Measurements from ENCODE around the gene TTC3. TPM values are rescaled to one million over a fixed set of nuclear protein-coding genes. Genes with fewer than 3 reads are reported as not detected.

Gene TTC3
- total RNA-seq, 1 experiment from 2014 or later: 71.5 TPM

DNA sequence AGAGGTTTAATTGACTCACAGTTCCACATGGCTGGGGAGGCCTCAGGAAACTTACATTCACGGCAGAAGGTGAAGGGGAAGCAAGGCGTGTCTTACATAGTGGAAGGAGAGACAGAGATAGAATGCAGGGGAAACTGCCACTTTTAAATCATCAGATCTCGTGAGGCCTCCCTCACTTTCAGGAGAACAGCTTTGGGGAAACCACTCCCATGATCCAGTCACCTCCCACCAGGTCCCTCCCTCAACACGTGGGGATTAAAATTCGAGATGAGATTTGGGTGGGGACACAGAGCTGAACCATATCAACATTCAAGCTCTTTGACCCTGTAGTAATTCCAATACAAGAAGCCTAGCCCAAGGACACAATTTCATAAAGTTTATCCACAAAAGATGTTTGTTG, 13.9 kb upstream of the TTC3 start:
- no peaks in the 10 kb centered on the region for H3K79me2 ChIP-seq (ENCODE audit: insufficient read depth, low read length)
- H3K36me3 ChIP-seq (ENCODE audit: control insufficient read depth in 1 of 2, insufficient read depth in 2 of 2, low read length in 2 of 2): no peaks in the 10 kb centered on the region
- intact Hi-C loops (cut with micrococcal nuclease): no loop called here
- H3K9ac ChIP-seq (ENCODE audit: low read length): no peak overlapping the region
- peaks cover 12 to 15% of the 10 kb centered on the region in 2 experiments for H3K4me1 ChIP-seq (ENCODE audit: control insufficient read depth in 1 of 2, insufficient read depth in 2 of 2, low read length in 2 of 2)
- H3K9me3 ChIP-seq (ENCODE audit: control insufficient read depth in 1 of 2, insufficient read depth in 1 of 2, low read depth in 1 of 2, low read length in 2 of 2): peaks cover 0 to 4% of the 10 kb centered on the region in 2 experiments; a peak in 2 of 4 replicates
- no peak overlapping the region for H3K4me3 ChIP-seq (replicated peaks in 1 of 2; ENCODE audit: low read depth in 1 of 2, low read length in 2 of 2)
- RAD21 ChIA-PET (ENCODE audit: low non-redundant PET in 1 of 2, low total read pairs in 2 of 2, uncharacterized antibody in 2 of 2, unreplicated experiment in 2 of 2): no interaction called here
- no TSS peak for BruUV-seq (replicated peaks)
- no peak overlapping the region for H3K4me2 ChIP-seq (ENCODE audit: low read length)
- H3K27ac ChIP-seq (ENCODE audit: low read depth, low read length): no peak overlapping the region
- no peak for TF ChIP-seq TCF7L2 (IDR thresholded peaks at IDR 0.05; ENCODE audit: borderline replicate concordance, extremely low read depth, insufficient read depth, insufficient read length)
- no peak for TF ChIP-seq CBX3 (IDR thresholded peaks at IDR 0.05; ENCODE audit: low read depth)
- TF ChIP-seq ELF1 (IDR thresholded peaks at IDR 0.05; ENCODE audit: borderline replicate concordance, low read depth): no peak
- TF ChIP-seq, protein P1, sequence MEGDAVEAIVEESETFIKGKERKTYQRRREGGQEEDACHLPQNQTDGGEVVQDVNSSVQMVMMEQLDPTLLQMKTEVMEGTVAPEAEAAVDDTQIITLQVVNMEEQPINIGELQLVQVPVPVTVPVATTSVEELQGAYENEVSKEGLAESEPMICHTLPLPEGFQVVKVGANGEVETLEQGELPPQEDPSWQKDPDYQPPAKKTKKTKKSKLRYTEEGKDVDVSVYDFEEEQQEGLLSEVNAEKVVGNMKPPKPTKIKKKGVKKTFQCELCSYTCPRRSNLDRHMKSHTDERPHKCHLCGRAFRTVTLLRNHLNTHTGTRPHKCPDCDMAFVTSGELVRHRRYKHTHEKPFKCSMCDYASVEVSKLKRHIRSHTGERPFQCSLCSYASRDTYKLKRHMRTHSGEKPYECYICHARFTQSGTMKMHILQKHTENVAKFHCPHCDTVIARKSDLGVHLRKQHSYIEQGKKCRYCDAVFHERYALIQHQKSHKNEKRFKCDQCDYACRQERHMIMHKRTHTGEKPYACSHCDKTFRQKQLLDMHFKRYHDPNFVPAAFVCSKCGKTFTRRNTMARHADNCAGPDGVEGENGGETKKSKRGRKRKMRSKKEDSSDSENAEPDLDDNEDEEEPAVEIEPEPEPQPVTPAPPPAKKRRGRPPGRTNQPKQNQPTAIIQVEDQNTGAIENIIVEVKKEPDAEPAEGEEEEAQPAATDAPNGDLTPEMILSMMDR (IDR thresholded peaks at IDR 0.05 in 2 of 3, conservative IDR thresholded peaks at IDR 0.05 in 1 of 3; ENCODE audit: borderline replicate concordance in 1 of 3, insufficient read depth in 1 of 3, low read depth in 2 of 3, low read length in 2 of 3): no peak
- no peak for TF ChIP-seq EZH2phosphoT487 (IDR thresholded peaks at IDR 0.05; ENCODE audit: borderline replicate concordance)
- TF ChIP-seq SIN3A (IDR thresholded peaks at IDR 0.05; ENCODE audit: low read depth): no peak
- TF ChIP-seq EGR1 (IDR thresholded peaks at IDR 0.05; ENCODE audit: low read depth): no peak
- no peak for TF ChIP-seq SRF (IDR thresholded peaks at IDR 0.05; ENCODE audit: low read depth)
- no peak for TF ChIP-seq POLR2A (IDR thresholded peaks at IDR 0.05; ENCODE audit: borderline replicate concordance, extremely low read depth, insufficient read depth, insufficient read length)
- no peak for TF ChIP-seq ATF3 (IDR thresholded peaks at IDR 0.05)
- TF ChIP-seq FOSL1 (IDR thresholded peaks at IDR 0.05; ENCODE audit: low read depth): no peak
- TF ChIP-seq, protein P2, sequence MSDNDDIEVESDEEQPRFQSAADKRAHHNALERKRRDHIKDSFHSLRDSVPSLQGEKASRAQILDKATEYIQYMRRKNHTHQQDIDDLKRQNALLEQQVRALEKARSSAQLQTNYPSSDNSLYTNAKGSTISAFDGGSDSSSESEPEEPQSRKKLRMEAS (IDR thresholded peaks at IDR 0.05): no peak
- TF ChIP-seq RAD21 (IDR thresholded peaks at IDR 0.05; ENCODE audit: low read depth): no peak
- TF ChIP-seq, protein P3, sequence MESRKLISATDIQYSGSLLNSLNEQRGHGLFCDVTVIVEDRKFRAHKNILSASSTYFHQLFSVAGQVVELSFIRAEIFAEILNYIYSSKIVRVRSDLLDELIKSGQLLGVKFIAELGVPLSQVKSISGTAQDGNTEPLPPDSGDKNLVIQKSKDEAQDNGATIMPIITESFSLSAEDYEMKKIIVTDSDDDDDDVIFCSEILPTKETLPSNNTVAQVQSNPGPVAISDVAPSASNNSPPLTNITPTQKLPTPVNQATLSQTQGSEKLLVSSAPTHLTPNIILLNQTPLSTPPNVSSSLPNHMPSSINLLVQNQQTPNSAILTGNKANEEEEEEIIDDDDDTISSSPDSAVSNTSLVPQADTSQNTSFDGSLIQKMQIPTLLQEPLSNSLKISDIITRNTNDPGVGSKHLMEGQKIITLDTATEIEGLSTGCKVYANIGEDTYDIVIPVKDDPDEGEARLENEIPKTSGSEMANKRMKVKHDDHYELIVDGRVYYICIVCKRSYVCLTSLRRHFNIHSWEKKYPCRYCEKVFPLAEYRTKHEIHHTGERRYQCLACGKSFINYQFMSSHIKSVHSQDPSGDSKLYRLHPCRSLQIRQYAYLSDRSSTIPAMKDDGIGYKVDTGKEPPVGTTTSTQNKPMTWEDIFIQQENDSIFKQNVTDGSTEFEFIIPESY (IDR thresholded peaks at IDR 0.05; ENCODE audit: extremely low read depth, insufficient replicate concordance, low read length): no peak
- TF ChIP-seq REST (IDR thresholded peaks at IDR 0.05; ENCODE audit: low read depth): no peak
- no peaks in the 10 kb centered on the region for H4K20me1 ChIP-seq (ENCODE audit: insufficient read depth)
- H2AFZ ChIP-seq (ENCODE audit: low read depth, low read length, poor library complexity, severe bottlenecking): no peak overlapping the region
- no peaks in the 10 kb centered on the region for H3K27me3 ChIP-seq (ENCODE audit: insufficient read depth, low read length)
- DNase-seq (ENCODE audit: low read depth, low spot score): no peak
- POLR2A ChIA-PET: no interaction called here
- CTCF ChIA-PET: no interaction called here
- no peaks in the 10 kb centered on the region for H3K9me2 ChIP-seq (ENCODE audit: insufficient read depth)
- ATAC-seq: no peak

Measured in HCT116 (cell line).